Fibroblast of peridontal ligament (primary cell): ENCODE measurements around the gene PROZ.

Source experiments
- DNase-seq: peaks from one replicate; pipeline ENCODE4 v3.0.0-alpha.2; 2010; ENCODE audit errors: extremely low read depth

Gene PROZ

DNA sequence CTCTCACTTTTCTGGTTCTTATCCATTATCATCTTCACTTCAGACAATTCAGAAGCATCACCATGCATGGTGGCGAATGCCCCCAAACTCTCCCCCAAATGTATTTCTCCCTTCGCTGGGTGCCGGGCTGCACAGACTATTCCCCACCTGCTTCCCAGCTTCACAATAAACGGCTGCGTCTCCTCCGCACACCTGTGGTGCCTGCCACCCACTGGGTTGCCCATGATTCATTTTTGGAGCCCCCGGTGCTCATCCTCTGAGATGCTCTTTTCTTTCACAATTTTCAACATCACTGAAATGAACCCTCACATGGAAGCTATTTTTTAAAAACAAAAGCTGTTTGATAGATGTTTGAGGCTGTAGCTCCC lies 38.6 kb upstream of the PROZ start:
- DNase-seq, result no peak

DNA sequence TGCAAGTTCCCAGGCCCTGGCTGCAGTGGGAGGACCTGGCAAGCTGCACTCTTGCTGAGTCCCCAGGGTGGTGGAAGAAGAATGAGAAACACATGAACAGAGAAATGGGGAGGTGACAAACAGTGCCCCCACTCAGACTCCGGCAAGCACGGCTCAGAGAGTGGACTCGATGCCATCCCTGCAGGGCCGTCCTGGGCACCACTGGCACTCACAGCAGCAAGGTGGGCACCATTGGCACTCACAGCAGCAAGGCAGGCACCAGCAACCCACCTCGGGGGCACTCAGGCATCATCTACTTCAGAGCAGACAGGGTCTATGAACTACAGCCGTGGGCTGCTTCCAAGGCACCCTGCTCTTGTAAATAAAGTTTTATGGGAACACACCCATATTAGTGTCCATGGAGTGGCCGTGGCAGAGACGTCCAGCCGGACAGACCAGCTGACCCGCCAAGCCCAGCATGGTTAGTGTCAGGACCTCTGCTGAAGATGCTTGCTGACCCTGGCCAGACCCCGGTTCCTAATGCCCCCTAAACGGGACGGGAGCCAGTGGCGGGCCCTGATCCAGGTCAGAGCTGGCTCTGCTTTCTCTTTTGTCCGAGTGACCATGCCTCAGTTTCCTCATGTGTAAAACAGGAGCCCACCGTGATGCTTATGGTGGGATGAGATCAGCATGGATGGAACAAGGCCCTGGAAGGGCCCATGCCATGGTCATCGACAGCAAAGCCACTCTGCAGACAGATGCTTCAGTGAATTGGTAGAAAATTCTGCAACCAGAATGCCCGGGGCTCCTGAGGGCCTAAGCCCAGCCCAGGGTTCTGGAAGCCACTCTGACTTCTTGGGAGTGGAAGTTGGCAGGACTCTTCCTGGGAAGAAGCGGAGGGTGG lies 37.9 kb upstream of the PROZ start:
- no peak for DNase-seq

DNA sequence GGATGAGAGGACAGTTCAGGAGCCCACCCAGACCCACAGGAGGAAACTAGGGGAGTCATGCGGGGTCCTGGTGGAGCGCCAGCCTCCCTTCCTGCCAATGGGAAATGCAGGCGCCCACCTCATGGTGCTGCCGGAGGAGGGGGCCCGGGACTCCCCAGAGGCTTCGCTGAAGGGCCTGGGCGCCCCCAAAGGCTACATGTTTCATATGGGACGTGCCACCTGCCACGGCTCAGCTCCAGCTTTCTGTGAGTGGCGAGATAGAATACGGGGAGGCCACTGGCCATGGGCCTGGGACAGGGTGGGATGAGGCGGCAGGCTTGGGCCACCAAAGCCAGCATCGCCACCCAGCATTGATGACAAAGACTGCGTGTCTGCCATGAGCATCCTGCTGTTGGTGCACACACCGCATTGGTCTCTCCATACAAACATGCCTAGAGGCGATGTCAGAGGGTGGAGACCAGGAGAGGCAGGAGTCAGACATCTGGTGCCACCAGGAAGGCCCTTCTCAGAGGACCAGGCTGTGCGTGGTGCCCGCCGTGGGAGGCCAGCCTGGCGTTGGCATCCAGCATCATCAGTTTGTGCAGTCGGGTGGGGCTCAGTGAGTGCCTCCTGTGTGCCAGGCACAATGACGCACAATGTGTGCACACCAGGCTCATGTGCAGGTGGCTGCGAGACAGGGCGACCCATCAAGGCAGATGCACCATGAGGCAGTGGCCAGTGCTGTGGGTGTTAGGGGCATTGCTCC lies 37.1 kb upstream of the PROZ start:
- no peak for DNase-seq

DNA sequence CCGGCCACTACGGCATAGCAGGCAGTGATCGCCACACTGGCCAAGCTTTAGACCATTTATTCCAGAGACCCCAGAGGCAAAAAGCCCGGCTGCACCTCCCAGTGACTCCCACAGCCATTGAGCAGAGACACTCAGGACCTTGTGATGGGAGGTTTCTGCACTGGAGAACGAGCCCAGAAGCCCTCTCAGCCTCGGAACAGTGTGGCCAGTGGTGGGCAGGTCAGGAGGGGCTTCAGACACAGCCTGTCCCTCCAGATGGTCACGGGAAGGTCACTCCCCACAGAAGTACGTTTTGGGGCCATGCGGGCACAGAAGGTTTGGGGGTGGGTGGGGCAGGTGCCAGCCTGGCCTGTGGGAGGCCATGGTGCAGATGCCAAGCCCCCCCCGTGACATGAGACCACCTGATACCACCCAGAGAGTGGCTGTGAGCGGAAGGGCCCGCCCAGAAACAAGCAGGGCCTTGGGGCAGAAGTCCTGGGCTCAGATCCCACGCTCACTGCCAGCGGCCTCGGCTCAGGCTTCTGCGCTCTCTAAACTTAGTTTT lies 36.4 kb upstream of the PROZ start:
- no peak for DNase-seq

DNA sequence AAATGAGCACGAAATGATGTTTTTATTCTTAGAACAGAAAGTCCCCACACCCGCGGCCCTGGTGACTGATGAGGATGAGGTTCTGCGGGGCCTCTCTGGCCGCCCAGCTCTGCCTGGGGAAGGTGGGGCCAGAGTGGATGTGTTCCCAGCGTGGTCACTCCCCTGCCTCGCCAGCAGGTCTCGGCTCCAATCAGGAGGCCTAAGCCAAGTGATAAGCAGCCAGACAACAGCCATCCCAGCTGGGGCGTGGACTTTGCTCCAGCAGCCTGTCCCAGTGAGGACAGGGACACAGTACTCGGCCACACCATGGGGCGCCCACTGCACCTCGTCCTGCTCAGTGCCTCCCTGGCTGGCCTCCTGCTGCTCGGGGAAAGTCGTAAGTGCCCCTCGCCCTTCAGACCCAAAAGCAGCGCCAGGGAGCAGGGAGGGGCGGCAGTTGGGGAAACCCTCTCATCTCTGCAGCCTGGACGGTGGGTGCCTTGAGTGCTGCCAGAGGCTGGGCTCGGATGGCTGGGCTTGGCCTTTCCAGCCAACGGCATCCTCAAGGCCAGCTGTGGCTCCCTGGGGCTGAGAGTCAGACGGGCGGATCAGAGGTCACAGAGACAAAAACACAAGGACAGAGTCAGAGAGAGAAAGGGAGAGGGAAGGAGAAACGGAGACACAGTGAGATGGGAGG lies 35.8 kb upstream of the PROZ start, which contains the start of gene F10:
Gene F10, plus strand, starts transcription at position 250 of the 676 bp plus-strand sequence. Its CDS starts 57 bp downstream, at position 307.
- peak; percentile 61 for DNase-seq

DNA sequence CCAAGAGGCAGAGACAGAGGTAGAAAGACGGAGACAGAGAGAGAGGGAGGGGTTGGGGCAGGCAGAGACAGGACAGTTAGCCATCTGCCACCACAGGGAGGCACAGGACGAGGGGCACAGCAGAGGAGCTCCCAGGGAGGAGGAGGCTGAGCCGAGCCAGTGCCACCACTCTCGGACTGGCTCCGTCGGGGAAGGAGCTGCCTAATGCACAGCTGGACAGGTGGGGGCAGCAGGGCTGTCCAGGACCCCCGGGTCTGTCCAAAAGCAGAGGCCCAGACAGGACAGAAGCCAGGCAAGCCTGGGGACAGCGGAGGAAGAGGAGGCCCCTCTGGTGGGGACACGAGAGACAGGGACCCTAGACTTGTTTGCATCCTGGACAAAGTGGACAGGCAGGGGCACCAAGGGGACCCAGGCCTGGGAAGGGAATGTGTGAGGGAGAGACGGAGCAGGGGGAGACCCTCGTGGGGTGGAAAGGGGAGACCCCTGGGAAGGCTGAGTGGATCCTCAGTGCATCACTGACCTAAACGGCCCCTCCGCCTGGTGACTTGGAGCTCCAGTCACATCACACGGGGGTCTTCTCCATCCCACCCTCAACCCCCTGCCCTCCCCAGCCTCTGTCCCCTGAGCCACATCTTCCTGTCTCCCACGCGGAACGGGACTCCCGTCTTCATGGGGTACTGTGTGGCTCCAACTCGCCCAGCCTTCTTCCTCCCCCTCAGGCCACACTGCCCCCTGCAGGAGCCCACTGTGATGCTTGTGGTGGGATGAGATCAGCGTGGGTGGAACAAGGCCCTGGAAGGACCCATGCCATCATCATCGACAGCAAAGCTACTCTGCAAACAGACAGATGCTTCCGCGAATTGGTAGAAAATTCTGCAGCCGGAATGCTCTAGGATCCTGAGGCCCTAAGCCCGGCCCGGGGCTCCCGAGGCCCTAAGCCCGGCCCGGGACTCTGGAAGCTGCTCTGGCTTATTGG lies 34.9 kb upstream of the PROZ start:
- DNase-seq, result no peak

DNA sequence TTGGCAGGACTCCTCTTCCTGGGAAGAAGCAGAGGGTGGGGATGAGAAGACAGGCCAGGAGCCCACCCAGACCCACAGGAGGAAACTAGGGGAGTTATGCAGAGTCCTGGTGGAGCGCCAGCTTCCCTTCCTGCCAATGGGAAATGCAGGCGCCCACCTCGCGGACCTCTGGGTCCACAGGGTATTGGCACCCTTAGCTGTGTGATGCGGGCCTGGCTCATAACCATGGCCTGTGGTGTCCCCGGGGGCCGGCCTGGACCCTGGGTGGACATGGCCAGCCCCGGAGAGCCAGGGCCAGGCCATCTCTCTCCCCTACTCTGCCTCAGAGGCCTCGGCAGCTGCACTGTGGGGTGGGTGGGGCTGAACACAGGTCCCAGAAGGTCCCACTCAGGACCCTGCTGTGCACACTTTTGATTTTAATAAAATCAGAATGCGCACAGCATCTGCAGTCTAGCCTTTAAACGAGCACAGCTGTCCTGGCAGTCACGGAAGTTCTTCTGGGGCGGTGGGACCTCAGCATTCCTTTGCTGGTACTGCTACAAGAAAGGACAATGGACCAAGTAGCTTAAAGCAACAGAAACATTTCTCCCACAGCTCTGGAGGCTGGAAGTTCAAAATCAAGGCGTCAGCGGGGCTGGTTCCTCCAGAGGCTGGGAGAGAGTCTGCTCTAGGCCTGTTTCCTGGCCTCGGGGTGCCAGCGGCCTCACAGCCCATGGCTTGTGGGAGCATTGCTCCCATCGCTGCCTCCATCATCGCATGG lies 34.1 kb upstream of the PROZ start:
- DNase-seq, result no peak

DNA sequence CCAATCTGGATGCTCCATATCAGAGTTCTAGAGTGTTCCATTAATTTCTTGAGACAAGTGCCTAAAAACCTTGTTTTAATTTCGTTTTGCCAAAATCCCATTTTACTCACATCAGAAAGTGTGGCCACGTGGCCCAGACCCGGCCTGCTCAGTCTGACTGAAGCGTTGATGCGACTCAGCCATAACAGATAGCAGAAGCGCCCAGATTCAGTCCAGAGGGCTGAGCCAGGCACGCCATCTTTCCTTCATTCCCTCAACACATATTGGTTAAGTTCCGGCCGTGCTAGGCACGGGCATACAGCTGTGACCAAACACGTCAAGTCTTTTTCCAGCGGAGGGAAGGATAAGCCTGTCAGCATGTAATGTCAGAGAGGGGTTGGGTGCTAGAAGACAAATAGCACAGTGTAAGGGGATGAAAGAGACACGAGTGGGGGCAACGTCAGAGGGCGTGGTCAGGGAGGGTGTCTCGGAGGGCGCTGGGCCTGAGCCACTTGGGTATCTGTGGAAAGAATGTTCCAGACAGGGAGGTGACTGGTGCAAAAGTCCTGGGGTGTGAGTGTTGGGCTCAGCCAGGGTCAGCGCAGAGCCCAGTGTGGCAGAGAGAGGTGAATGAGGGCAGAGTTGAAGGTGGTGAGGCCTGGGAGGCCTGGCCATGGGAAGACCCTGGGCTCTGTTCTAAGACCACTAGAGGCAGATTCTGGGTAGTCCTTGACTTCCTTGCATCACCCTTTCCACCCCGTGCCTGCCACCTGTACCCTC lies 32.8 kb upstream of the PROZ start:
- DNase-seq, result no peak

DNA sequence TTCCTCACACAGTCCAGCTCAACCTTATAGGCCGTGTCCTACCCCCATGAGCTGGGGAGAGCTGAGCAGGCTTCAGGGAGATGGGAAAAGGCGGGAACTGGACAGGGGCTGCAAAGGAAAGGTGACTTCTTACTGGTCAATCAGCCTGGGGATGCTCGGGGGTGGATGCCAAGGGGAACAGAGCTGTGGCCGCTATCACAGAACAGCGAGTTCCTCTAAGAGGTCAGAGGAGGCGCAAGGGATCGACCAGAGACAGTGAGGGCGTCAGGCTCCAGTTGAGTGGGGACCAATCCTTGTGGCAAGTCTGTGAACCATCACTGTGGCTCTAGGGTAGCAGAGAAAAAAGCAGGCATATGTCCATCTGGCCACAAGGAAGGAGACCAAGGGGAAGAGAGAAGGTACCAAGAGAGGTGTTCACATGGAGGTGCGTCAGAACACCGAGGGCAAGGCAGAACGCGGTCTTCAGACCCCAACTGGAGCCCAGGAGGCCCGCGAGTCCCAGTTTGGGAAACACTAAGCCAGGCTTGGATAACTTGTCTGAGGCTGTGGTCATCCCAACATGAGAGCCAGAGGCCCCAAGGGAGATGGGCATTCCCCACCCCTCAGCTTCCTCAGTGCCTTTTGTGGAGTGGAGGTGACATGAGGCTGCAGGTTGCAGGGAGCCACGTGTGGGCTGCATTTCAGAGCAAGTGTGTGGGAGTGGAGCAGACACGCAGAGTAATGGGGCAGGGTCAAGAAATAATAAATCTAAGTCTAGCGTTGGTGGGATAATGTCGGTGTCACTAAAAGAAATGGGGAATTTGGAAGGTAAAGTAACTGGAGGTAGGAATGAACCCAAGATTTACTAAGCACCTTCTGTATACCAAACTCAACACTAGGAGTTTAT lies 31.9 kb upstream of the PROZ start:
- DNase-seq, result no peak

DNA sequence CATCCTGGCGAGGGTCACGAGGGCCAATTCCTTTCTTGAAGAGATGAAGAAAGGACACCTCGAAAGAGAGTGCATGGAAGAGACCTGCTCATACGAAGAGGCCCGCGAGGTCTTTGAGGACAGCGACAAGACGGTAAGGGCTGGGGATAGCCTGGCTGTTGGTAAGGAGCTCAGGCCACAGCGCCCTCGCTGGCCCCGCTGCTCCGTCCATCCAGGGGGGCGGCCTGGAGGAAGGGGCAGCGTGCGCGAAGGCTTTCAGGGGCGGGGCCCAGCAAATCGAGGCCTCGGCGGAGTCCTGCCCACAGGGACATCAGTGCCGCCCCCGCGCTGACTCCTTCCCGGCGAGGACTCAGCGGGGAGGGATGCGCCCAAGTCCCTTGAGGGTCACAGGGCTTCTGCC lies 29.0 kb upstream of the PROZ start:
- no peak for DNase-seq

DNA sequence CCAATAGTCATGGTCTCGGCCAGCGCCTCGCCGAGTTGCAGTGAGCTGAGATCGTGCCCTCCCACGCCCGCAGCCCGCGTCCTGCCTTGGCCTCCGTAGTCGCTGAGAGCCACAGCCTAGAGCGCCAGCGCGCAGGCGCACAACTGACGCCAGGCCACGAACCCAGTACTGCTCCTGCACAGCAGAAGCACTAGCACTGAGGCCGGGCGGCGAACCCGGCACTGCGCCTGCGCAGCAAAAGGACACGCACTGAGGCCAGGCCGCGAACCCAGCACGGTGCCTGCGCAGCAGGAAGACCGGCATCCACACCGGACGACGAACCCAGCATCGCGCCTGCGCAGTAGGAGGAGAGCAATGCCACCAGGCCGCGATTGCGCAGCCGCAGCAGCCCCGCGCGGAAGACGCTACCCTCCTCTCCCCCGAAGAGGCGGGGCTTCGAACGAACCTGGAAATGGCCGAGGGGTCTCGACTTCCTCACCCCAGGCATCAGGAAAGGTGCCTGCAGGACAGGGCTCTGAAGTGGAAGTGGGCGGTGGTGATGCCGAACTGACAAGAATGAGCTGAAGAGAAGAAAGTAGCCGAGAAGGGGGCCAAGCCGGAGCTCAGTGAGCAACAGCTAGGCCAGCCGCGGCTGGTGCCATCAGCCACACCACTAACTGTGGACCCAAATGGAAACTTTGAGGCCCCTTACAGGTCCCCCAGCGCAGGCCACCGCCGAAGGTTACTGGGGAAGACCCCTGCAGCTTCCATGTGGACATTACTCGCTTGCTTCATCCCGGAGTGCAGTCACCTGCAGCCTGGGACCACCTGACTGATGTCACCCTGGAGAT lies 28.3 kb upstream of the PROZ start:
- no peak for DNase-seq

DNA sequence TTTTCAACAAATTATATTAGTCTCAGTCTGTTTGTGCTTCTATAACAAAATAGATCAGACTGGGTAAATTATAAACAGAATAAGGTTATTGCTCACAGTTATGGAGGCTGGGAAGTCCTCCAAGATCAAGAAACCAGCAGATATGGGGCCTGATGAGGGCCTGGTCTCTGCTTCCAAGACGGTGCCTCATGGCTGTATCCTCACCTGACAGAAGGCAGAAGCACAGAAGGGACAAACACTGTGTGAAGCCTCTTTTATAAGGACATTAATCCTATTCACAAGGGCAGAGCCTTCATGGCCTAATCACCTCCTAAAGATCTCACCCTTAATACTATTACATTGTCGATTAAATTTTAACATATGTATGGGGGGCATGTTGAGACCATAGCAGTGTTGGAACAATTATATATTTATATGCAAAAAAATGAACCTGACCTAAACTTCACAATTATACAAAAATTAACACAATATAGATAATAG lies 23.1 kb upstream of the PROZ start:
- no peak for DNase-seq

DNA sequence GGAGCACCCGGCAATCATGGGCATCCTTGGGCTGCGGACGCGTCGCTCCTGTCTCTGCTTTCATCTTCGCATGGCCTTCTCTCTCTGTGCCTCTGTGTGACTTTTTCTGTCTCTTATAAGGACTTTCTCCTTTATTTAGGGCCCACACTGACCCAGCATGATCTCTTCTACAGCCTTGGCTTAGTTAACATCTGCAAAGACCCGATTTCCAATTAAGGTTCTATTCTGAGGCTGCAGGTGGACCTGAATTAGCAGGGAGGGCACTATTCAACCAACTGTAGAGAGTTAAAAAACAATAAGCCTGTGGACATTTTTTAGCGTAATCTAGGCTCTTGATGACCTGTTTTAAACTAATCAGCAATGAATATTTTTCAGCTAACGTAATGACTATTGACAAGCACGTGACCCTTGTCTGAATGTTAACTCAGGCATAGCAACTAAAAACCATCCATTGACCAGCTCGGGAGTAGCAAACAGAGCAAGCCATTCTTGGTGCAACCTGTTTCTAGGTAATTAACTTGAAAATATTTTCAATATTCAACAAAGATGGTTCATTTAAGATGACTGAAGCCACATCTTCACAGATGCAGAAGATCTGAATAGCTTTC lies 20.7 kb upstream of the PROZ start:
- DNase-seq, result no peak

DNA sequence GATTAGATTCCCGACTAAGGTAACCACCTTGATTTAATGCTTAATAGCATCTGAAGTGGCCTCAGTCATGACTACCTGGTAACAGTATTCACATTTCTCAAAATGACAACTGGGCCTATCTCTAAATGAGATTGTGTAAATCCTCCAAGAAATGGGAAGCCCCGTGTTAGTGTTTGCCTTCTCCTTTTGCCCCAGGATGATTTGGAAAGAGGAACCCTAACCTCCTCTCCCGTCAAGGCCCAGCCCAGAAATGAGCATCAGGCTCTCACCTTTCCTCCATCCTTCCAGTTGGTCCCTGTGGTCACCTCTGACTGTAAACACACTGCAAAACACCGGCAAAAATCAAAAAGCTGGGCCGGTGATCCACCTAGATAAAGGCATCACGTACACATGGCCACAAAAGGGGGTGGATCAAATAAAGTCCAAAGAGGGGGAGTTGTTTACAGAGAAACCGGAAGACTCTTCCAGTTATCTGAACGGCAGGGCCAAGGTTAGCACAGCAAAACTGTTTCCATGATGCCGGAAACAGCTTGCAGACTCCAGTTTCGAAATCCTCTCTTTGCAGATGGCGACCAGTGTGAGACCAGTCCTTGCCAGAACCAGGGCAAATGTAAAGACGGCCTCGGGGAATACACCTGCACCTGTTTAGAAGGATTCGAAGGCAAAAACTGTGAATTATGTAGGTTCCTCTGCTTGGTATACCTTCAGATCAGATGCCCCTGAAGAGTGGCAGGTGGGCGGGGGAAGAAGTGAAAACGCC lies 19.5 kb upstream of the PROZ start:
- DNase-seq, result no peak

DNA sequence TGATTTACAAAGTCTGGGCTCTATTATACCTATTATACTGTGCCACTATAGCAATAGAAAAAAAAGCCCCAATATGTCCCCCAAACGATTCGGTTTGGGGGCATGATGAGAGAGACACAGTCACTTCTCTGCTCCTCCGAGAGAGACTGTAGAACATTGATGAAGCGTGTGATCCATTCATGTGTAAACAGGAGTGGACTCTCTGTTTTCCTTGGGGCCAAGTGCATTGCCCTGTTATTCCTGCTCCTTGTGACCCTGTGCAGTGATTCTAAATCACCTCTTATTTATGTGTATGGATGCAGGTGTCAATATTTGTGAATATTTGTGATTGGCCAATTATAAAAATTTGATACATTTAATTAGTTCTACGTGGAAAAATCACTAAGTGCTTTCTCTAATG lies 18.9 kb upstream of the PROZ start:
- no peak for DNase-seq
